H1 (cell line): ENCODE data around the gene TRAF4. TPM values are rescaled to one million over a fixed set of nuclear protein-coding genes. Genes with fewer than 3 reads are reported as not detected.

Experiments
- CTCF ChIA-PET: fragments of 300-600 bp; sonication (Branson Sonifier 250); formaldehyde crosslinking; loops from one replicate; lab custom pipeline; 2021; ENCODE audit not compliant: partially characterized antibody; lab: Charles Lee
- POLR2A ChIA-PET: fragments of 300-600 bp; sonication (Branson Sonifier 250); formaldehyde crosslinking; loops from one replicate; lab custom pipeline; 2021; ENCODE audit warnings: inconsistent platforms; ENCODE audit not compliant: partially characterized antibody; lab: Charles Lee
- DNase-seq, 2 experiments: peaks; one replicate each; pipeline versions ENCODE4 v3.0.0 to v3.0.0-alpha.2; 2010 to 2022; ENCODE audit warnings: low spot score in 2 of 2, low read depth in 1 of 2, mixed read lengths in 1 of 2
- FAIRE-seq: peaks from 2 replicates; lab custom pipeline; 2011; peaks lifted over from hg19 to GRCh38; lab: Jason Lieb, UNC
- H2AFZ ChIP-seq: 2 replicates; pipeline ENCODE4 v1.8.1; 2012; ENCODE audit warnings: low read length, inconsistent platforms
- H2AK5ac ChIP-seq: 2 replicates; pipeline ENCODE4 v1.6.1; 2013; ENCODE audit warnings: low read depth, low read length
- H2BK120ac ChIP-seq: replicated peaks from 2 replicates; pipeline ENCODE3; 2013; ENCODE audit warnings: low read depth, low read length, inconsistent platforms
- H2BK12ac ChIP-seq: 2 replicates; pipeline ENCODE4 v1.6.1; 2013; ENCODE audit warnings: low read depth, low read length
- H2BK15ac ChIP-seq: 2 replicates; pipeline ENCODE4 v1.6.1; 2013; ENCODE audit warnings: low read length
- H2BK20ac ChIP-seq: 2 replicates; pipeline ENCODE4 v1.6.1; 2013; ENCODE audit warnings: low read length
- H2BK5ac ChIP-seq: 2 replicates; pipeline ENCODE4 v1.6.1; 2013; ENCODE audit warnings: low read depth, low read length
- H3K14ac ChIP-seq: 2 replicates; pipeline ENCODE4 v1.6.1; 2013; ENCODE audit warnings: inconsistent platforms; ENCODE audit not compliant: insufficient read length
- H3K18ac ChIP-seq: 2 replicates; pipeline ENCODE4 v1.6.1; 2013; ENCODE audit warnings: low read length; ENCODE audit errors: extremely low read depth
- H3K23ac ChIP-seq: 2 replicates; pipeline ENCODE4 v1.6.1; 2013; ENCODE audit warnings: inconsistent platforms; ENCODE audit not compliant: insufficient read length
- H3K23me2 ChIP-seq: 2 replicates; pipeline ENCODE4 v1.6.1; 2013; ENCODE audit warnings: low read depth, low read length
- H3K27ac ChIP-seq: 2 replicates; pipeline ENCODE4 v1.6.1; 2011; ENCODE audit warnings: low read depth, low read length, inconsistent platforms
- H3K27me3 ChIP-seq, 4 experiments: replicated peaks in 1 of 4; 1 replicate in 1 of 4; 2 replicates in 3 of 4; pipeline versions ENCODE4 v1.6.1 to v1.8.1; 2011 to 2013; ENCODE audit warnings: low read length in 3 of 4, mild to moderate bottlenecking in 3 of 4, inconsistent platforms in 2 of 4, mixed read lengths in 2 of 4, moderate library complexity in 1 of 4; ENCODE audit not compliant: control insufficient read depth in 3 of 4, insufficient read depth in 3 of 4; ENCODE audit errors: extremely low read depth in 1 of 4
- H3K36me3 ChIP-seq, 4 experiments: 2 replicates each; pipeline versions ENCODE4 v1.6.1 to v1.8.1; 2011 to 2013; ENCODE audit warnings: mild to moderate bottlenecking in 4 of 4, low read length in 3 of 4, moderate library complexity in 2 of 4, control low read depth in 1 of 4, inconsistent platforms in 1 of 4; ENCODE audit not compliant: insufficient read depth in 4 of 4, control insufficient read depth in 2 of 4
- H3K4ac ChIP-seq: replicated peaks from 2 replicates; pipeline ENCODE3; 2013; ENCODE audit warnings: low read length, low read depth, mixed read lengths, inconsistent platforms; ENCODE audit not compliant: insufficient read length
- H3K4me1 ChIP-seq, 4 experiments: replicated peaks in 1 of 4; 1 replicate in 1 of 4; 2 replicates in 3 of 4; pipeline versions ENCODE4 v1.6.1 to v1.8.1; 2011 to 2013; ENCODE audit warnings: low read length in 3 of 4, inconsistent platforms in 2 of 4, mixed read lengths in 1 of 4; ENCODE audit not compliant: insufficient read depth in 4 of 4, control insufficient read depth in 3 of 4
- H3K4me2 ChIP-seq, 2 experiments: 2 replicates each; pipeline versions ENCODE4 v1.6.1 to v1.8.1; 2011 to 2013; ENCODE audit warnings: low read depth in 2 of 2, low read length in 2 of 2, control low read depth in 1 of 2, inconsistent platforms in 1 of 2, mild to moderate bottlenecking in 1 of 2; ENCODE audit not compliant: insufficient read depth in 1 of 2
- H3K4me3 ChIP-seq, 4 experiments: fragments of 200-600, 300-600 bp in 1 of 4; sonication (generic), shearing (Covaris generic), sonication (Bioruptor Twin) in 1 of 4; 2 replicates each; pipeline versions ENCODE4 v1.5.1 to v1.8.1; 2011 to 2016; ENCODE audit warnings: low read length in 4 of 4, low read depth in 3 of 4, control low read depth in 2 of 4, inconsistent platforms in 2 of 4, mild to moderate bottlenecking in 2 of 4, mixed read lengths in 1 of 4, moderate library complexity in 1 of 4; ENCODE audit not compliant: insufficient read depth in 2 of 4; ENCODE audit errors: extremely low read depth in 1 of 4
- H3K56ac ChIP-seq: replicated peaks from 2 replicates; pipeline ENCODE3; 2013; ENCODE audit warnings: low read depth, mild to moderate bottlenecking, mixed read lengths, low read length, inconsistent platforms; ENCODE audit not compliant: insufficient read length
- H3K79me1 ChIP-seq: 2 replicates; pipeline ENCODE4 v1.6.1; 2013; ENCODE audit warnings: low read depth, low read length, control low read depth
- H3K79me2 ChIP-seq, 2 experiments: 2 replicates each; pipeline versions ENCODE4 v1.6.1 to v1.8.1; 2012 to 2013; ENCODE audit warnings: low read length in 2 of 2, mild to moderate bottlenecking in 2 of 2, inconsistent platforms in 1 of 2; ENCODE audit not compliant: insufficient read depth in 2 of 2, control insufficient read depth in 1 of 2
- H3K9ac ChIP-seq, 4 experiments: replicated peaks in 1 of 4; 1 replicate in 1 of 4; 2 replicates in 3 of 4; pipeline versions ENCODE4 v1.6.1 to v1.8.1; 2011 to 2013; ENCODE audit warnings: low read depth in 3 of 4, low read length in 3 of 4, control low read depth in 2 of 4, mild to moderate bottlenecking in 2 of 4, moderate library complexity in 2 of 4, inconsistent platforms in 1 of 4; ENCODE audit errors: extremely low read depth in 1 of 4
- H3K9me3 ChIP-seq, 2 experiments: 2 replicates each; pipeline versions ENCODE4 v1.6.1 to v1.8.1; 2012 to 2013; ENCODE audit warnings: mild to moderate bottlenecking in 2 of 2, moderate library complexity in 2 of 2, control low read depth in 1 of 2, inconsistent platforms in 1 of 2, low read depth in 1 of 2, low read length in 1 of 2, mixed read lengths in 1 of 2; ENCODE audit not compliant: insufficient read depth in 2 of 2
- H4K20me1 ChIP-seq, 2 experiments: replicated peaks in 1 of 2; 2 replicates each; pipeline versions ENCODE3 to v1.8.1; 2011 to 2013; ENCODE audit warnings: inconsistent platforms in 2 of 2, low read length in 2 of 2, mild to moderate bottlenecking in 1 of 2; ENCODE audit not compliant: insufficient read depth in 2 of 2, control insufficient read depth in 1 of 2
- H4K5ac ChIP-seq: 2 replicates; pipeline ENCODE4 v1.6.1; 2013; ENCODE audit warnings: low read length, low read depth, mixed read lengths, inconsistent platforms; ENCODE audit not compliant: insufficient read length
- H4K8ac ChIP-seq: 2 replicates; pipeline ENCODE4 v1.8.0; 2013; ENCODE audit warnings: mild to moderate bottlenecking, moderate library complexity, low read length, inconsistent platforms; ENCODE audit not compliant: insufficient read depth; ENCODE audit errors: extremely low read depth
- H4K91ac ChIP-seq: replicated peaks from 2 replicates; pipeline ENCODE3; 2013; ENCODE audit warnings: low read length, mixed read lengths, inconsistent platforms; ENCODE audit not compliant: insufficient read length
- ASH2L ChIP-seq: fragments of 200-600, 300-600 bp; sonication (generic); IDR thresholded peaks from one replicate; pipeline ENCODE4 v1.7.1; 2017; ENCODE audit warnings: low read length
- CREB1 ChIP-seq: IDR thresholded peaks from 2 replicates; pipeline ENCODE4 v1.6.1; 2012; ENCODE audit warnings: inconsistent platforms
- FOSL1 ChIP-seq: IDR thresholded peaks from 2 replicates; pipeline ENCODE4 v1.6.1; 2011; ENCODE audit warnings: mild to moderate bottlenecking, low read depth, low read length, moderate library complexity; ENCODE audit not compliant: insufficient read depth
- MAFK ChIP-seq: IDR thresholded peaks from 2 replicates; pipeline ENCODE4 v1.6.1; 2012; ENCODE audit warnings: low read depth, mild to moderate bottlenecking, improper control_type of control experiment, low read length
- RFX5 ChIP-seq: IDR thresholded peaks from 2 replicates; pipeline ENCODE4 v1.6.1; 2011; ENCODE audit warnings: low read depth, low read length, improper control_type of control experiment, borderline replicate concordance
- SIX5 ChIP-seq: IDR thresholded peaks from 2 replicates; pipeline ENCODE4 v1.6.1; 2011; ENCODE audit warnings: mild to moderate bottlenecking, low read depth, low read length
- TAF7 ChIP-seq: optimal IDR thresholded peaks from 2 replicates; pipeline ENCODE3; 2011; ENCODE audit warnings: low read depth, mild to moderate bottlenecking, inconsistent platforms, low read length, moderate library complexity, borderline replicate concordance
- TCF12 ChIP-seq: IDR thresholded peaks from 2 replicates; pipeline ENCODE4 v1.6.1; 2011; ENCODE audit warnings: low read depth, mild to moderate bottlenecking, low read length
- WGBS, 2 experiments: shearing (Covaris generic) in 1 of 2; methylation state at CpG; one replicate each; pipeline versions ENCODE4 v1.1.6 to v1.1.7; 2013 to 2015; ENCODE audit warnings: low lambda C conversion rate in 2 of 2, mixed read lengths in 2 of 2, inconsistent platforms in 1 of 2, low coverage in 1 of 2, missing lambda C conversion rate in 1 of 2; ENCODE audit not compliant: insufficient replicate concordance in 2 of 2, insufficient coverage in 1 of 2, insufficient read length in 1 of 2; ENCODE audit errors: extremely low coverage in 1 of 2, missing lambda C conversion rate in 1 of 2; 5-methylcytosine and 5-hydroxymethylcytosine counted together
- polyA plus RNA-seq, 7 experiments: library from polyadenylated mRNA; depleted of rRNA in 3 of 7; stranded (reverse) in 5 of 7; unstranded in 2 of 7; fragments of >200 nt in 5 of 7; fragments of 200-250 nt in 2 of 7; gene quantifications; 1 replicate in 5 of 7; 2 replicates in 1 of 7; 4 replicates in 1 of 7; pipeline versions ENCODE4 v1.2.1 to v1.2.3, GENCODE V29; 2011 to 2013; ENCODE audit warnings: missing spikeins in 2 of 7, mixed read lengths in 2 of 7
- total RNA-seq: library from RNA; stranded (reverse); fragmentation: NEBNext Ultra II Directional; extraction: Animal tissue kit (Norgen Biotek cat#: 25700); gene quantifications from 2 replicates; pipeline ENCODE4 v1.2.1, GENCODE V29; 2021
- TF ChIP-seq, protein P1 (sequence below): IDR thresholded peaks from 2 replicates; pipeline ENCODE4 v1.6.1; 2011; ENCODE audit warnings: low read length, improper control_type of control experiment

The TRAF4 gene
- total and polyA plus RNA-seq, 2 of the 8 experiments (the other 6 are each of a cell fraction or from before 2014, with no cell fraction given), result 167 to 170 TPM

DNA sequence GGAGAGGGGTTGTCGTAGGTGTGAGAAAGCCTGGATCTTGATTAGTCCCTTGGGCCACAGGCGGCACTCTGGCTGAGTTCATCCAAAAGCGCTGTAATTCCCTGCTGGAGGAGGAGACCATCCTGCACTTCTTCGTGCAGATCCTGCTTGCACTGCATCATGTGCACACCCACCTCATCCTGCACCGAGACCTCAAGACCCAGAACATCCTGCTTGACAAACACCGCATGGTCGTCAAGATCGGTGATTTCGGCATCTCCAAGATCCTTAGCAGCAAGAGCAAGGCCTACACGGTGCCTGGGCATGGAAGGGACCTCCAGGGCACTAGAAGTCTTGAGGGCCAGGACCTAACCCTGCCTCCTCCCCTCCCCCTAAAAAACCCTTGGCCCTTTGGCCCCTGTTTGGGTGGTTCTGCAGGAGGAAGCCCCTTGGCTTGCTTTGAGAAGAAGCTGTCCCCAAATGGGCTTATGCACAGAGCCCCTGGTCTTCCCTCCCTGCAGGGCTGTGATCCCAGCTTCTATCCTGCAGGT is 9.0 kb upstream of the TRAF4 start:
- no peak overlapping the region for H2BK15ac ChIP-seq
- CTCF ChIA-PET, result interaction anchor here (0.7 to 16.9 kb wide), 6 partner anchors 8 to 144 kb away, joined by 3 to 316 read pairs (median 5); partner anchors contain the start of genes RPL23A and TLCD1
- no peak overlapping the region for H4K91ac ChIP-seq
- no peak overlapping the region for H2AFZ ChIP-seq
- peaks cover 9 to 17% (median 13%) of the 10 kb centered on the region in 4 experiments; a peak in 6 of 8 replicates for H3K36me3 ChIP-seq
- no peaks in the 10 kb centered on the region for H3K23me2 ChIP-seq
- POLR2A ChIA-PET, result interaction anchor here (0.8 to 17.6 kb wide), 4 partner anchors 10 to 15 kb away, joined by 3 to 813 read pairs (median 6); partner anchors contain the start of genes RPL23A and TRAF4
- peaks cover 0 to 2% of the 10 kb centered on the region in 2 experiments; a peak in 1 of 4 replicates for H3K79me2 ChIP-seq
- H2BK20ac ChIP-seq, result 0 out of 2 replicates have a peak overlapping the region, but pooled peaks have one; percentile 13
- peaks cover 0 to 5% of the 10 kb centered on the region in 2 experiments for H4K20me1 ChIP-seq
- DNase-seq, result no peak
- no peak overlapping the region for H3K18ac ChIP-seq
- no peaks in the 10 kb centered on the region for H3K9me3 ChIP-seq
- H3K79me1 ChIP-seq, result peaks cover 2% of the 10 kb centered on the region; the same call in 1 of the 2 replicates
- no peak overlapping the region; the same call in 1 of the 2 replicates for H2BK12ac ChIP-seq
- no peak overlapping the region for H3K56ac ChIP-seq
- no peak overlapping the region for H2BK5ac ChIP-seq
- TF ChIP-seq ASH2L, result no peak
- no peak for TF ChIP-seq MAFK
- no peak for TF ChIP-seq CREB1
- no peak for TF ChIP-seq TAF7
- TF ChIP-seq RFX5, result no peak
- TF ChIP-seq SIX5, result no peak
- no peak for TF ChIP-seq FOSL1
- TF ChIP-seq, protein P1, sequence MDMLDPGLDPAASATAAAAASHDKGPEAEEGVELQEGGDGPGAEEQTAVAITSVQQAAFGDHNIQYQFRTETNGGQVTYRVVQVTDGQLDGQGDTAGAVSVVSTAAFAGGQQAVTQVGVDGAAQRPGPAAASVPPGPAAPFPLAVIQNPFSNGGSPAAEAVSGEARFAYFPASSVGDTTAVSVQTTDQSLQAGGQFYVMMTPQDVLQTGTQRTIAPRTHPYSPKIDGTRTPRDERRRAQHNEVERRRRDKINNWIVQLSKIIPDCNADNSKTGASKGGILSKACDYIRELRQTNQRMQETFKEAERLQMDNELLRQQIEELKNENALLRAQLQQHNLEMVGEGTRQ, result no peak
- no peak for TF ChIP-seq TCF12
- TF ChIP-seq, all 59 proteins: peak for 0
- no peak overlapping the region for H3K27ac ChIP-seq
- no peak overlapping the region for H3K23ac ChIP-seq
- H3K14ac ChIP-seq, result no peak overlapping the region
- no peak overlapping the region for H4K5ac ChIP-seq
- H2AK5ac ChIP-seq, result no peak overlapping the region
- H3K4me2 ChIP-seq, result no peak overlapping the region
- no peak overlapping the region for H3K4ac ChIP-seq
- 85% methylated on average over 10 of the region's 10 CpGs; no CpG with 5 or more reads in 1 of the 2 experiments for WGBS, 2 experiments
- no peak overlapping the region for H3K4me3 ChIP-seq
- H2BK120ac ChIP-seq, result no peak overlapping the region
- no peaks in the 10 kb centered on the region for H3K27me3 ChIP-seq
- H3K9ac ChIP-seq, result no peak overlapping the region
- no peak for FAIRE-seq
- no peak overlapping the region for H4K8ac ChIP-seq
- H3K4me1 ChIP-seq, result no peaks in the 10 kb centered on the region
